ENCODE results near the gene ANG. TPM values are rescaled to one million over a fixed set of nuclear protein-coding genes. Genes with fewer than 3 reads are reported as not detected.
A peak's percentile ranks its signal among the peaks of the same experiment; 100 is the strongest.
"Not testable (repeated sequence)": the region's sequence is repeated elsewhere in the genome, so short reads cannot be mapped to it uniquely, and the experiment has no call there.

Gene ANG
- 0.42 and 1.4 TPM in 2 replicates for total RNA-seq
- polyA plus RNA-seq (2012) = 6.7 TPM

DNA sequence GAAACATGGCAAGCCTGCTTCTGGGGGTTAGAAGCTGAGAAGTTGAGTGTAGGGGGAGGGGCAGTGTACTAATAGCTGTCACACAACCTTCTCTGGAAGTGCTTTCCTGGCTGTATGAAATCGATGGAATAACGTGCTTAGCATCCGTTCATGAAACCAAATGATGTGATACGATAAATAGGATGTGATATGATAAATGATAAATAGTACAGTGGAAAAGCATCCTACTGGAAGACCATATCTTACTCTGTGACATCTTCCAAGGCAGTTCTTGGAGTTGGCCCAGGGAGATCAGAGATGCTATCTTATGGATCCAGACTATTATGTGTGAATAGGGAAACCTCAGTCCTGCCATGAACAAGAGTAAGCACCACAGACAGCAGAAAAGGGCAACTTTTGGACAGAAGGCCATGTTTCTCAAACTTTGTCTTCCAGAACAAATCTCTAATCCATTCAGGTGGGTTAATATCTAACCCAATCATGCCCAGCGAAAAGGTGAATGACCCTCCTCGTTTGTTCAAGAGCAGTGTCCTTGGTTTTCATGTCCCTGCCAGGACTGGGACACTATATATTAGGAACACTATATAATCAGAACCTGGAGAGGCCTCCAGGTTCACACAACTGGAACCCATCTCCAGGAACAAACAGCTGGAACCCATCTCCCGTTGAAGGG lies at the start of gene ANG:
ANG (plus strand) TSS at position 598 of the 673 bp plus-strand sequence. CDS start 4,801 bp downstream, outside the sequence.
- DNase-seq (ENCODE audit: low read depth) = no peak

GRCh38 chr14:20641591-20641990 lies 47.0 kb upstream of the ANG start, which contains the start of gene OR6S1:
Gene OR6S1 (minus strand): TSS chr14:20641691. CDS start chr14:20641691, 0 bp downstream.
- DNase-seq (ENCODE audit: low read depth) = no peak

DNA sequence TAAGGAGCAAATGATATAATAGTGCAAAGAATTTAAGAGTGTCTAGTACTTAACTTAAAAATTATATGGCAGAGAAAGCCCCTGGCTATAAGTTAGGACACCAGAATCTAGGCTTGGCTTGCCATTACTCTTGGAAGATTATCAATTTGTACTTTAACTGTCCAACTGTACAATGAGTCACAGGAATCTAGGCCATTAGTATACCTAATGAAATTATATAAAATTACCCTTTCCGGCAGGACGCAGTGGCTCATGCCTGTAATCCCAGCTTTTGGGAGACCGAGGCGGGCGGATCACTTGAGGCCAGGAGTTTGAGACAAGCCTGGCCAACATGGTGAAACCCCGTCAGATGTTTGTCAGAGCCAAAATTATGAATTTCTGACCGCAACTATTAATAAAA lies 46.4 kb upstream of the ANG start:
- DNase-seq (ENCODE audit: low read depth) = no peak

DNA sequence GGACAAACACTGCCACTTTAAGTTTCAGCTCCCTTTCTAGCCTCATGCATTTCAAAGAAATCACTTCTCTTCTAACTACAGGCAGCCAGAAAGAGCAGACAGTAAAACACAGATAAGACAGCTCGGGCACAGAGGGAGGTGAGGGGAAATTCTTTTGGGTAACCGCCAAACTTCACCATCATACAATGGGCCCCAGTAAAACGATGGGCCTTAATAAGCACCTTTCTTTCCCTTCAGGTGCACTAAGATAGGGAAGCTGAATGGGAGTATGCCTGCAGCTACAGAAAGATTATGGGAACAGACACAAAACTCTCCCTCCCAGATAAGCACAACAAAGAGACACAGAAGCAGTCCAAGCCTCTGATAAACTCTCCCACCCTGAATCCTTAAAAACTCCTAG lies 45.8 kb upstream of the ANG start:
- not testable (repeated sequence) for DNase-seq (ENCODE audit: low read depth)

- DNase-seq (ENCODE audit: low read depth) = no peak
Measured at GRCh38 chr14:20644520-20644919, 44.0 kb upstream of the ANG start.

- DNase-seq (ENCODE audit: low read depth) = no peak
Measured at GRCh38 chr14:20645481-20645880, 43.1 kb upstream of the ANG start.

DNA sequence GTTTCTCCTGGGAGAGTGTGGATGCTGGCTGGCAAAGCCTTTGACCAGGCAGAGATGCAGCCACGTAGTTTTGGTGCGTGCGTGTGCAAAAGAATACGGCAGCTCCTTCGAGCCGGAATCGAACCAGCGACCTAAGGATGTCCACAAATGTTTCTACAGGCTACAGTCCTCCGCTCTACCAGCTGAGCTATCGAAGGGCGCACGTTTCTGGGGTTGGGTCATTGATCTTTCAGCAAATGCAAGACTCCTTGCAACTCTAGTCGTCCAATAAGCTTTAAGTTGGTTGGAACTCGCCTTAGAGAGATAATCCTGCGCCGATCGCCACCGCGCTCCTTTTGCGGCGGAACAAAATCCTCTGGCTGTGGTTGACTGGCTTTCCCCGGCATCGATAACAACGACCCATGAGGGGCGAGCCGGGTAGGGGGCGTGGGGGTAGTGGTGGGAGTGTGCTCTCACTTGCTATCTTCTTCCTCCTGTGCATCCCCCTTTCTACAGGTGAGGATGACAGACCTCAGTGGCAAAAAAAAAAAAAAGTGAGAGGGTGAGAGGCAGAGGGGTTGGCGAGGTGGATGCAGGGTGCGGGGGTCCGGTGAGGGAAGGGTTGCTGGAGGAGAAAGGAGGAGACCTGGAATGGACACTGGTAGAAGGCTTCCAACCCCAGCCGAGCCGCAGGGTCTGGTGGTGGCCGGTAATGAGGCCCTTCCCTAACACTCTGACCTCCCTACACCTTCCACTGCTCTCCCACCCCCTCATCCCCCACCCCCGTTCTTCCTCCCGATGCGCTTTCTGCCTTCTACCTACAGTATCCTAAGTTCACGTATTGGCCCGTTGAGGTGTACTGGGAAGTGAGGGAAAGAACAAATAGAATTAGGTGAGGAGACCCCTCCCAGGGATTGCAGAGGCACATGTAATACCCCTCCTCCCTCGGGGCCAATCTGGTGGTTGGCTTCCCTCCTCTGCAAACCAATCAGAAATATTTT lies 35.3 kb upstream of the ANG start:
- DNase-seq (ENCODE audit: low read depth) = peak; percentile 47

GRCh38 chr14:20655851-20656250 lies 32.7 kb upstream of the ANG start:
- no peak for DNase-seq (ENCODE audit: low read depth)

- DNase-seq (ENCODE audit: low read depth) = no peak
Measured at GRCh38 chr14:20656274-20656673, 32.3 kb upstream of the ANG start.

DNA sequence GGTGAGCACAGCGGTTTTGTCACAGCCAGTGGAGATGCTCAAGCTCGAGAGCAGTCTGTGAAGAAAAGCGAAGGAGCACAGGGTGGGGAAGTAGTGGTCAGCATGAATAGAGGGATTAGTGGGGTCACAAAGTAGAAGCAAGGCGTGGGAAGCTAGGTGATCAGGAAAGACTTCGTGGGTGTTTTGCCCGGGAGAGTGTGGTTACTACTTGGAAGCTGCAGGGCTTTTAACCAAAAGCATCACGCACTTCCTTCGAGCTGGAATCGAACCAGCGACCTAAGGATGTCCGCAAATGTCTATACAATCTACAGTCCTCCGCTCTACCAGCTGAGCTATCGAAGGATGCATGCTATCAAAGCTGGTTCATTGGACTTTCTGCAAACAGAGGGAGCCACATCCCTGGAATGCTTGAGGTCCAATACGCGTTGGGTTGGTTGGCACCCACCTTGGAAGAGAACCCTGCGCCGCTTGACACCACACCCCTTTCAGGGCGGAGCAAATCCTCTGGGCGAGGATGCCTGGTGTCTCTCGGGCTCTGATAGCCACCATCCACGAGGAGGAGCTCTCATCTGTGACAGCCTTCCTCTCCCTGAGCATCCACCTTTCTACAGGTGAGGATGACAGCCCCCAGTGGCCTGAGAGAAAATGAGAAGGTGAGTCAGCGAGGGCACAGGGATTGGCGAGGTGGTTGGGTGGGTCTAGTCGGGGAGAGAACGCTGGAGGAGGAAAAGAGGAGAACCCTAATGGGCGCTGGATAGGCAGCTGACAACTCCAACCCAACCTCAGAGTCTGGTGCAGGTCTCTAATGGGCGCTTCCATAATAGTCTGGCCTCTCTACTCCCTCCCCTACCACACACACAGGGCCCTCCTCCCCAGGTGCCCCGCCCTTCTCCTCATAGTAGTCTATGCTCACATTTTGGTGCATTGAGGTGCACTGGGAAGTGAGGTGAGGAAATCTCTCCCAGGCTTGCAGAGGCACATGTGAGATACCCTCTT lies 31.1 kb upstream of the ANG start:
- DNase-seq (ENCODE audit: low read depth) = no peak

DNA sequence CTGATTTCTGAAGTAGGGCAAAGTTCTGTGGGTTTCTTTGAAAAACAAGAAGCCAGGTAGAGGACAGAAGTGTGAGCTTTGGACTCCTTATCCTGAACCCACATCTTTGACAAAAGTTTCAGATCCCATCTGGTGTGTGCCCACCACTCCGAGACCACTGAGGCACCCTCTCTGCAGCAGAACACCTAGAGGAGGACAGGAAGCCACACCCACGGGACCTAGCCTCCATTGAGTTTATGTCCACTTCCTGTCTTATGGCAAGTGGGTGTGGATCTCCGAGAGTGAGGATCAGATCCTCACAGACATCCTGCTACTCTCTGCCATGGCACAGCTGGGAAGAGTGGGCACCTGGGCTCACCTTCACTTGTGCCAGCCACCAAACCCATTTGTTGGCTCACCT lies 30.3 kb upstream of the ANG start:
- no peak for DNase-seq (ENCODE audit: low read depth)

DNA sequence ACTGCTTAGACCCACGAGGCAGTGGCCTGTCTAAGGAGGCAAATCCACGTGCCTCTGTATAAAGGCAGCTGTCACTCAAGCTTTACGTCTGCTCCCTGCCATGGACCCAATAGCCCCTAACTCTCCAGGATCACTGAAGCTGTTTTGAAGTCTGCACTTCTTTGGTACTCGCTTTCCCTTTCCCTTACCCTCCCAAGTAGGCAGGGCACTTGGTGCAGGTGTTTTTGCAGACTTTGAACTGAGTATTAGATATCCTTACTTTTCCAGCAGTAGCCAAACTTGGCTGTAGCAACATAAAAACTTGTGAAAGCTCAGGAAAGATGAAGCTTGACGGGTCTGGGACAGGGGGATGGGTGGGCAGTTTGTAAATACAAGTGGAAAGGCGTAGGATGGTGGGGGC lies 29.2 kb upstream of the ANG start:
- no peak for DNase-seq (ENCODE audit: low read depth)

DNA sequence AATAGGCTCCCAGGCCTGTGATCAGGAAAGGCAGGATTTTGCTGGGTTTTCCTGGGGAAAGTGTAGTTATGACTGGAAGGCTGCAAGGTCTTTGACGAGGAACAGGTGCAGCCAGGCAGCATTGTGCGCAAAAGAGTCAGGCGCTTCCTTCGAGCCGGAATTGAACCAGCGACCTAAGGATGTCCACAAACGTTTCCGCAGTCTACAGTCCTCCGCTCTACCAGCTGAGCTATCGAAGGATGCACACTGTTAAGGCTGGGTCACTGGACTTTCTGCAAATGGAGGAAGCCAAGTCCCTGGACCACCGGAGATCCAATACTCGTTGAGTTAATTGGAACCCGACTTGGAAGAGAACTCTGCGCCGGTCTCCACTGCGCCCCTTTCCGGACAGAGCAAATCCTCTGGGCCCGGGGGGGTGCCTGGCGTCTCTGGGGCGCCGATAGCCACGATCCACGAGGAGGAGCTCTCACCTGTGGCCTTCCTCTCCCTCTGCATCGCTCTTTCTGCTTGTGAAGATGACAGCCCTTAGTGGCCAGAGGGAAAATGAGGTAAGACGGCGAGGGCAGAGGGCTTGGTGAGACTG lies 28.7 kb upstream of the ANG start:
- no peak for DNase-seq (ENCODE audit: low read depth)

DNA sequence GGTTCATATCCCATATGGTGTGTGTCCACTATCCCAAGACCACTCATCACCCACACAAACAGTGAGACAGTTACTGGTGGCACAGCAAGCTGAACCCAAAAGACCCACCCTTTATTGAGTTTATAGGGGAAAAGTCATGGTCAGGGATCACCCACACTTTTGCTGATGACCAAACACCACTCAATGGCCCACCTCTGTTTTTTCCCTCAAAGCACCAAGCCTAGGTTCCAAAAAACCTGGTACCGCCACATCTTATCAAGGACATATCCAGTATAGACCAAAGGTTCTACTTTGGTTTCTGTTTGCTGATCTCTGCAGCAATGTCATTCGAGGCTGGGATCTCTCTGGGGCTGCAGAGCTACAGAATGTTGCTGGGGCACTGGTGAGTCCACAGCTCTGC lies 27.4 kb upstream of the ANG start:
- DNase-seq (ENCODE audit: low read depth) = no peak

- peak; percentile 50 for DNase-seq (ENCODE audit: low read depth)
Measured at GRCh38 chr14:20662968-20663732, 25.4 kb upstream of the ANG start.

- DNase-seq (ENCODE audit: low read depth) = not testable (repeated sequence)
Measured at GRCh38 chr14:20666400-20666961, 22.1 kb upstream of the ANG start.

DNA sequence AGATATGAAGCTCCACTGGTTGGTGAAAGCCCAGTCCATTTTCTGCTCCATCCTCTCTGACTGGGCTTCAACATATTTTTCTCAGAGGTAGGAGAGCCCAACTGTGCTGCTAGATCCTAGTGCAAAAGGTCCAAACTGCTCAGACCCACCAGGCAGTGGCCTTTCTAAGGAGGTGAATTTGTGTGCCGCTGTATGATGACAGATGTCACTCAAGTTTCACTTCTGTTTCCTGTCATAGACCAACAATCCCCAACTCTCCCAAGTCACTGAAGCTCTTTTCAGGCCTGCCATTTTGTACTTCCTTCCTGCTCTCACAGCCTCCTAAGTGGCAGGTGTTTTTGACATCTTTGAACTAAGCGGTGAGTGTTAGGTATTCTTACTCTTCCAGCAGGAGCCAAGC lies 20.6 kb upstream of the ANG start:
- DNase-seq (ENCODE audit: low read depth) = no peak

GRCh38 chr14:20668969-20669368 lies 19.6 kb upstream of the ANG start:
- no peak for DNase-seq (ENCODE audit: low read depth)

DNA sequence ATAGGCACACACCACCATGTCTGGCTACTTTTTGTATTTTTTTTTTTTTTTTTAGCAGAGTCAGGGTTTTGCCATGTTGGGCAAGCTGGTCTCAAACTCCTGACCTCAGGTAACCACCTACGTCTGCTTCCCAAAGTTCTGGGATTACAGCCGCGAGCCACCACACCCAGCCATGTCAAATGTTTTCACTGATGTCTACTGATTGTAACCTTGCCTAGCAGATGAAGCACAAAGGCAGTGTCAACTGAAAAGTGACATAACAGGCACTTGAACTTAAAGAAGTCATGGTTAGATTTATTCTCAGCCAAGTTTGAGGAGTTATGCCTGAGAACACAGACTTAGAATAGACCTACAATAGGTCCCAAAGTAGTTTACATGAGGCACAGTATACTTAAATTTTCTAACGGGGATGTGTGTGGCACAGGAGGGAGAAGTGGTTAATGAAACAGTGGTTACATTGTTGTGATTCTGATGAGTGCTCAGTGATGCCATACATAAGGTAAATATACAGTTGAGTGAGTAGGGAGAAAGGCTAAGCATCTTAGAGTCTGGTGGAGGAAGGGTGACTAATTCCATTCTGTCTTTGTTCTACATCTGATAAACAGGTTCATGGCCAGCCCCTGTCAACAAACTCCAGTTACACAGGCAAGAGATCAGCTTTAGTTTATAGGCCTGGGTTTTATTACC lies 16.8 kb upstream of the ANG start:
- no peak for DNase-seq (ENCODE audit: low read depth)
